Neural crest cell (in vitro differentiated cells): ENCODE results near the gene ZNF692. TPM values are rescaled to one million over a fixed set of nuclear protein-coding genes. Genes with fewer than 3 reads are reported as not detected.
A peak's percentile ranks its signal among the peaks of the same experiment; 100 is the strongest.

Experiments
- DNase-seq: peaks from one replicate; pipeline ENCODE4 v3.0.0; 2021; ENCODE audit warnings: low read depth, mixed read lengths, low spot score
- H3K27ac Mint-ChIP-seq: one replicate; pipeline ENCODE4 v1.8.0; 2021; ENCODE audit warnings: mild to moderate bottlenecking, mixed read lengths; ENCODE audit not compliant: unreplicated experiment
- H3K27me3 Mint-ChIP-seq: 2 replicates; pipeline ENCODE4 v1.8.0; 2021; ENCODE audit warnings: low read depth, mild to moderate bottlenecking, mixed read lengths
- H3K36me3 Mint-ChIP-seq: 2 replicates; pipeline ENCODE4 v1.8.0; 2021; ENCODE audit warnings: low read depth, mild to moderate bottlenecking, mixed read lengths
- H3K4me1 Mint-ChIP-seq: 2 replicates; pipeline ENCODE4 v1.8.0; 2021; ENCODE audit warnings: mixed read lengths
- H3K4me3 Mint-ChIP-seq: one replicate; pipeline ENCODE4 v1.8.0; 2021; ENCODE audit warnings: mild to moderate bottlenecking, mixed read lengths
- H3K9me3 Mint-ChIP-seq: 2 replicates; pipeline ENCODE4 v1.8.0; 2021; ENCODE audit warnings: mixed read lengths
- CTCF ChIP-seq: fragments of 200-600 bp; sonication (generic); conservative IDR thresholded peaks from 2 replicates; pipeline ENCODE4 v1.5.0; 2021; ENCODE audit warnings: antibody characterized with exemption, mild to moderate bottlenecking
- total RNA-seq: library from RNA; stranded (reverse); gene quantifications from 2 replicates; pipeline ENCODE4 v1.2.1, GENCODE V29; 2021

Gene ZNF692
- total RNA-seq, 1 donor from 2014 or later, result 72.8 TPM

DNA sequence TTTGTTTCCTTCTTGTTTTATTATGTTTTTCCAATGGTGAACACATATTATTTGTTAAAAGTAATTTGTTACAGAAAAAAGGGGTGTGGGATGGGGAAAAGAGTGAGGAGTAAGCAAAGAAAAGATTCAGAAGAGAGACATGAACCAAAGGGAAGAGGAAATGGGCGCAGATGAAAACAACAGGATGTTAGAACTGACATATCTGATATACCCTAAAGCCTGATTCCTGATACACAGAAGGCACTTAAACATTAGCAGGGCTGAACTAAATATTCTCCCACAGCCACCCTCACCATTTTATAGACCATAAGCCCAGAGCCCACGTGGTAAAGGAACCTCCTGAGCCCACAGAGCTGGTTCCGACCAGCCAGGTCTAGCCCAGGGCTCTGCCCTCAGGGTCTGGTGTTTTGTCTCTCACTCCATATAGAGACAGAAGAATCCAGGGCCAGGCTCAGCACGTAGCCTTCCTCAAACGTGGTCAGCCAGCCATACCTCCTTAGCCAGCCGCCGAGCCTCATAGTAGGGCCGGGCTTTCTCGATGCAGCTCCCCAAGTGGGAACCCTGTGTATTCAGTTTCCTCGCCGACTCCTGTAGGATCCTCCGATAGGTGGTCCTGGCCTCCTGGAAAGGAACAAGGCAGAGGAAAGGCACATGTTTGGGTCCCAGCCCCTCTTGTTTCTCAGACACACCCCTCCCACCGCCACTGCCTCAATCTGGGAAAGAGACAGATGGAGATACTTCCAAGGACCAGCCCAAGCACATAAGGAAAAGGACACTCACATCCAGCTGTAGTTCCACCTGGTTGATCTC is 42.6 kb downstream of the ZNF692 start:
- DNase-seq, result no peak
- H3K27ac Mint-ChIP-seq, result peak overlapping the region; percentile 37
- H3K36me3 Mint-ChIP-seq, result peaks cover 10% of the 10 kb centered on the region
- H3K4me1 Mint-ChIP-seq, result no peaks in the 10 kb centered on the region
- no peaks in the 10 kb centered on the region for H3K9me3 Mint-ChIP-seq
- TF ChIP-seq CTCF, result no peak
- H3K4me3 Mint-ChIP-seq, result no peak overlapping the region
- no peaks in the 10 kb centered on the region for H3K27me3 Mint-ChIP-seq

GRCh38 chr1:248815407-248816034 is 43.4 kb downstream of the ZNF692 start:
- peak overlapping the region; percentile 37 for H3K27ac Mint-ChIP-seq
- no peaks in the 10 kb centered on the region for H3K4me1 Mint-ChIP-seq
- DNase-seq, result no peak
- H3K27me3 Mint-ChIP-seq, result no peaks in the 10 kb centered on the region
- H3K36me3 Mint-ChIP-seq, result peaks cover 10% of the 10 kb centered on the region
- no peaks in the 10 kb centered on the region for H3K9me3 Mint-ChIP-seq
- no peak overlapping the region for H3K4me3 Mint-ChIP-seq
- TF ChIP-seq CTCF, result no peak

- Mint-ChIP-seq H3K4me3 (no peak overlapping the region), H3K36me3 (peaks cover 10% of the 10 kb centered on the region), H3K27ac (no peak overlapping the region), H3K4me1 (no peaks in the 10 kb centered on the region), H3K9me3 (no peaks in the 10 kb centered on the region), H3K27me3 (no peaks in the 10 kb centered on the region)
- DNase-seq, result no peak
- TF ChIP-seq CTCF, result no peak
Measured at GRCh38 chr1:248814351-248814750, 44.5 kb downstream of the ZNF692 start.

DNA sequence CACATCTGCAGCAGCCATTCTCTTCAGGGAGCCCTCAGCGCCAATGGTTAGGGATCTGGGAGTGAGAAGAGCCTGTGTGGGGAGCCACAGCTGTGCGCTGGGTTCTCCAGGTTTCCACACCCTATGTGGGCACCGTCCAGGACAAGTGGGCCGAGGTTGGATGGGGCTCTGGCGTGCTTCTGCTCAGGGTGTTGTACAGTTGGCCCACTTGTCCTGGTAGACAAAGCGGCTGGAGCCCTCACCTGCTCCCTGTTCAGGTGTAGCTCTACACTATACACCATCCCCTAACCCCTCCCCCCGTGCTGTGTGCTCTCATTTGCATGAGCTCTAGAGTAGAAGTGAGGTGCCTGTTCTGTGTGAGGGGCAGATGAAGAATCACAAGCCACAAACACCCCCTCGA is 45.3 kb downstream of the ZNF692 start:
- DNase-seq, result no peak

More for the DNA sequence above, 45.3 kb downstream of the ZNF692 start:
- Mint-ChIP-seq H3K4me1 (no peaks in the 10 kb centered on the region), H3K36me3 (peaks cover 10% of the 10 kb centered on the region), H3K9me3 (no peaks in the 10 kb centered on the region), H3K4me3 (no peak overlapping the region), H3K27me3 (no peaks in the 10 kb centered on the region), H3K27ac (no peak overlapping the region)
- no peak for TF ChIP-seq CTCF
